ENCODE measurements around the gene ATXN2L. TPM values are rescaled to one million over a fixed set of nuclear protein-coding genes. Genes with fewer than 3 reads are reported as not detected.

Gene ATXN2L
- total and polyA plus RNA-seq, 10 donors, result 43.8 to 179 (median 147) TPM

- Histone ChIP-seq H3K4me3 (no peak overlapping the region), H3K9me3 (no peaks in the 10 kb centered on the region), H3K36me3 (peaks cover 3 to 90% (median 70%) of the 10 kb centered on the region in 6 donors), H3K27me3 (replicated peaks in 1 of 7) (no peaks in the 10 kb centered on the region), H3K4me1 (peaks cover 0 to 5% (median 0%) of the 10 kb centered on the region in 6 donors), H3K27ac (no peak overlapping the region)
- no peak for DNase-seq
- intact Hi-C loops (cut with DNase I; ENCODE audit: low total_unique reads), result no loop called here
- WGBS, 5 donors, result 92 to 98% (median 95%) methylated on average over 12 to 14 of the region's 14 CpGs
- TF ChIP-seq POLR2AphosphoS5 (IDR thresholded peaks at IDR 0.05) (peak in 1 of 3 donors; percentile 24), POLR2A (IDR thresholded peaks at IDR 0.05) (no peak)
- TF ChIP-seq, protein P1, sequence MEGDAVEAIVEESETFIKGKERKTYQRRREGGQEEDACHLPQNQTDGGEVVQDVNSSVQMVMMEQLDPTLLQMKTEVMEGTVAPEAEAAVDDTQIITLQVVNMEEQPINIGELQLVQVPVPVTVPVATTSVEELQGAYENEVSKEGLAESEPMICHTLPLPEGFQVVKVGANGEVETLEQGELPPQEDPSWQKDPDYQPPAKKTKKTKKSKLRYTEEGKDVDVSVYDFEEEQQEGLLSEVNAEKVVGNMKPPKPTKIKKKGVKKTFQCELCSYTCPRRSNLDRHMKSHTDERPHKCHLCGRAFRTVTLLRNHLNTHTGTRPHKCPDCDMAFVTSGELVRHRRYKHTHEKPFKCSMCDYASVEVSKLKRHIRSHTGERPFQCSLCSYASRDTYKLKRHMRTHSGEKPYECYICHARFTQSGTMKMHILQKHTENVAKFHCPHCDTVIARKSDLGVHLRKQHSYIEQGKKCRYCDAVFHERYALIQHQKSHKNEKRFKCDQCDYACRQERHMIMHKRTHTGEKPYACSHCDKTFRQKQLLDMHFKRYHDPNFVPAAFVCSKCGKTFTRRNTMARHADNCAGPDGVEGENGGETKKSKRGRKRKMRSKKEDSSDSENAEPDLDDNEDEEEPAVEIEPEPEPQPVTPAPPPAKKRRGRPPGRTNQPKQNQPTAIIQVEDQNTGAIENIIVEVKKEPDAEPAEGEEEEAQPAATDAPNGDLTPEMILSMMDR (IDR thresholded peaks at IDR 0.05 in 8 of 11, conservative IDR thresholded peaks at IDR 0.05 in 3 of 11), result no peak
These were observed 16.3 kb downstream of the ATXN2L start for GRCh38 chr16:28839004-28839639.

GRCh38 chr16:28839899-28840298 is 17.1 kb downstream of the ATXN2L start:
- 15 to 88% (median 30%) methylated on average over 1 of the region's 1 CpG for WGBS, 5 donors
- TF ChIP-seq POLR2A (IDR thresholded peaks at IDR 0.05) (no peak), POLR2AphosphoS5 (IDR thresholded peaks at IDR 0.05) (no peak)
- TF ChIP-seq, protein P1 (IDR thresholded peaks at IDR 0.05 in 8 of 11, conservative IDR thresholded peaks at IDR 0.05 in 3 of 11), result no peak
- Histone ChIP-seq H3K4me3 (no peak overlapping the region), H3K27ac (peak overlapping the region in 2 of 8 donors; percentile 16 to 45), H3K36me3 (peaks cover 0 to 90% (median 68%) of the 10 kb centered on the region in 6 donors), H3K27me3 (replicated peaks in 1 of 7) (no peaks in the 10 kb centered on the region), H3K9me3 (no peaks in the 10 kb centered on the region), H3K4me1 (peaks cover 1 to 12% (median 5%) of the 10 kb centered on the region in 6 donors)
- intact Hi-C loops (cut with DNase I; ENCODE audit: low total_unique reads), result no loop called here
- no peak for DNase-seq

GRCh38 chr16:28842696-28843095 is 19.9 kb downstream of the ATXN2L start:
- Histone ChIP-seq H3K4me1 (peaks cover 19 to 36% (median 25%) of the 10 kb centered on the region in 6 donors), H3K27me3 (replicated peaks in 1 of 7) (no peaks in the 10 kb centered on the region), H3K27ac (no peak overlapping the region), H3K4me3 (no peak overlapping the region), H3K9me3 (no peaks in the 10 kb centered on the region), H3K36me3 (peaks cover 0 to 63% (median 41%) of the 10 kb centered on the region in 6 donors)
- DNase-seq, result no peak
- TF ChIP-seq, protein P1 (IDR thresholded peaks at IDR 0.05 in 8 of 11, conservative IDR thresholded peaks at IDR 0.05 in 3 of 11), result no peak
- peak in 1 of 3 donors; percentile 12 for TF ChIP-seq POLR2AphosphoS5 (IDR thresholded peaks at IDR 0.05)
- TF ChIP-seq POLR2A (IDR thresholded peaks at IDR 0.05), result no peak
- whole genome bisulfite sequencing, 5 donors, result 85 to 99% (median 93%) methylated on average over 5 to 7 of the region's 7 CpGs
- intact Hi-C loops (cut with DNase I; ENCODE audit: low total_unique reads), result no loop called here

GRCh38 chr16:28843766-28844165 is 21.0 kb downstream of the ATXN2L start:
- intact Hi-C loops (cut with DNase I; ENCODE audit: low total_unique reads), result no loop called here
- no peaks in the 10 kb centered on the region for H3K9me3 ChIP-seq
- DNase-seq, result peak; percentile 71
- no peak overlapping the region for H3K27ac ChIP-seq
- no peaks in the 10 kb centered on the region for H3K27me3 ChIP-seq (replicated peaks in 1 of 7)
- H3K36me3 ChIP-seq, result peaks cover 0 to 53% (median 35%) of the 10 kb centered on the region in 6 donors
- peak in 1 of 3 donors; percentile 55 for TF ChIP-seq POLR2AphosphoS5 (IDR thresholded peaks at IDR 0.05)
- TF ChIP-seq POLR2A (IDR thresholded peaks at IDR 0.05), result no peak
- TF ChIP-seq, protein P1 (IDR thresholded peaks at IDR 0.05 in 8 of 11, conservative IDR thresholded peaks at IDR 0.05 in 3 of 11), result no peak
- WGBS, 5 donors, result 90 to 99% (median 98%) methylated on average over 10 to 12 of the region's 12 CpGs
- H3K4me1 ChIP-seq, result peaks cover 19 to 45% (median 33%) of the 10 kb centered on the region in 6 donors
- H3K4me3 ChIP-seq, result no peak overlapping the region

All from spleen (tissue), 11 donors.